ENCODE results near the gene AP5S1. TPM values are rescaled to one million over a fixed set of nuclear protein-coding genes. Genes with fewer than 3 reads are reported as not detected.

Gene AP5S1
- total and polyA plus RNA-seq, 10 of the 15 experiments (the other 5 are each of a cell fraction or from before 2014, with no cell fraction given), result 3.8 to 13.2 (median 7.8) TPM

DNA sequence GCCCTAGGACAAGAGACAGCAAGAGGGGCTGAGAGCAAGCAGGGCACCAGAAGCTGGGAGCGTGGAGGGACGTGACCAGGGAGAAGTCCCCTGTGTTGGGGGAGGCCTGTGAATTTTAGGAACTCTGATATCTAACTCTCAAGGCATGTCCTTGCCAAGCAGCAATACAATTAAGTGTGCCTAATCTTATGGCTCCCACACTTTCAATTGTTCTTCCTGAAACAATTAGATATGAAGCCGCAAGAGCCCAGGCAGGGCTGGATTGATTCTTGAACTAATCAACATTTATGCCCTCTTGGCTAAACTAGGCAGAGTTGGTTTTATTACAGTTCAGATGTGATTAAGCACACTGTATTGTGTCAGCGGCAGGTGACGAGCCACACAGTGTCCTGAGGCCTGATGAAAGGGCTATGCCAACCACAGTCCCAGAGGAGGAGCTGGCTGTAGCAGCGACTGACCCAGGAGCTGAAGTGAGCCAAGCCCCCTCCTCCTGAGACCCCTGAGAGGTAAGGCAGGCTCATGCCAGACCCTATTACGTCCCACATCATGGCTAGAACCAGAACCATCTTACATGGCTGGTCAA lies 22.1 kb downstream of the AP5S1 start:
- Histone ChIP-seq H3K27ac (ENCODE audit: control insufficient read depth, insufficient read depth) (no peak overlapping the region), H3K9me3 (replicated peaks; ENCODE audit: control insufficient read depth, insufficient read depth, low read length) (no peaks in the 10 kb centered on the region), H4K20me1 (ENCODE audit: control insufficient read depth, insufficient read depth) (no peaks in the 10 kb centered on the region), H3K79me2 (ENCODE audit: control insufficient read depth, insufficient read depth, low read length) (peaks cover 14% of the 10 kb centered on the region), H3K4me1 (ENCODE audit: control insufficient read depth, insufficient read depth, low read length) (peaks cover 13% of the 10 kb centered on the region), H3K4me2 (ENCODE audit: control insufficient read depth, insufficient read depth) (no peak overlapping the region), H3K36me3 (ENCODE audit: control insufficient read depth in 2 of 2, insufficient read depth in 2 of 2, low read length in 1 of 2) (no peaks in the 10 kb centered on the region), H3K9ac (ENCODE audit: control insufficient read depth, insufficient read depth, low read length) (no peak overlapping the region), H2AFZ (ENCODE audit: control insufficient read depth, low read depth, low read length) (no peak overlapping the region), H3K27me3 (replicated peaks in 1 of 2; ENCODE audit: control insufficient read depth in 2 of 2, insufficient read depth in 2 of 2, low read length in 1 of 2) (no peaks in the 10 kb centered on the region), H3K4me3 (no peak overlapping the region)
- no TSS peak for BruUV-seq (replicated peaks)
- ATAC-seq (no peak), FAIRE-seq (no peak), DNase-seq (ENCODE audit: low read depth, low spot score) (no peak)
- WGBS (ENCODE audit: insufficient coverage, insufficient replicate concordance, low lambda C conversion rate, missing lambda C conversion rate), result 94% methylated on average over 7 of the region's 7 CpGs
- ChIA-PET POLR2A (interaction anchor here (0.6 to 0.7 kb wide), 2 partner anchors 75 to 245 kb away, joined by 3 to 4 read pairs; partner anchors contain the start of gene ADISSP), SMC1A (ENCODE audit: uncharacterized antibody, unreplicated experiment) (interaction anchor here (0.9 kb wide), 1 partner anchor 42 kb away, joined by 3 read pairs; no protein-coding TSS in a partner anchor), RAD21 (ENCODE audit: unreplicated experiment) (no interaction called here), CTCF (interaction anchor here (1.5 kb wide), 1 partner anchor 12 kb away, joined by 4 read pairs; no protein-coding TSS in a partner anchor)
- TF ChIP-seq POLR2AphosphoS2 (IDR thresholded peaks at IDR 0.05; ENCODE audit: low read depth, low read length), result no peak
- TF ChIP-seq, protein P1, sequence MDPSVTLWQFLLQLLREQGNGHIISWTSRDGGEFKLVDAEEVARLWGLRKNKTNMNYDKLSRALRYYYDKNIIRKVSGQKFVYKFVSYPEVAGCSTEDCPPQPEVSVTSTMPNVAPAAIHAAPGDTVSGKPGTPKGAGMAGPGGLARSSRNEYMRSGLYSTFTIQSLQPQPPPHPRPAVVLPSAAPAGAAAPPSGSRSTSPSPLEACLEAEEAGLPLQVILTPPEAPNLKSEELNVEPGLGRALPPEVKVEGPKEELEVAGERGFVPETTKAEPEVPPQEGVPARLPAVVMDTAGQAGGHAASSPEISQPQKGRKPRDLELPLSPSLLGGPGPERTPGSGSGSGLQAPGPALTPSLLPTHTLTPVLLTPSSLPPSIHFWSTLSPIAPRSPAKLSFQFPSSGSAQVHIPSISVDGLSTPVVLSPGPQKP (IDR thresholded peaks at IDR 0.05; ENCODE audit: low read depth, low read length), result no peak
- TF ChIP-seq CHD2 (IDR thresholded peaks at IDR 0.05; ENCODE audit: borderline replicate concordance, low read depth, low read length), result no peak
- no peak for TF ChIP-seq JUND (IDR thresholded peaks at IDR 0.05; ENCODE audit: low read depth, low read length)
- TF ChIP-seq STAT1 (conservative IDR thresholded peaks at IDR 0.05), result no peak
- in situ Hi-C loops (cut with MboI) (no loop called here), intact Hi-C loops (cut with micrococcal nuclease; ENCODE audit: unreplicated experiment) (no loop called here)

DNA sequence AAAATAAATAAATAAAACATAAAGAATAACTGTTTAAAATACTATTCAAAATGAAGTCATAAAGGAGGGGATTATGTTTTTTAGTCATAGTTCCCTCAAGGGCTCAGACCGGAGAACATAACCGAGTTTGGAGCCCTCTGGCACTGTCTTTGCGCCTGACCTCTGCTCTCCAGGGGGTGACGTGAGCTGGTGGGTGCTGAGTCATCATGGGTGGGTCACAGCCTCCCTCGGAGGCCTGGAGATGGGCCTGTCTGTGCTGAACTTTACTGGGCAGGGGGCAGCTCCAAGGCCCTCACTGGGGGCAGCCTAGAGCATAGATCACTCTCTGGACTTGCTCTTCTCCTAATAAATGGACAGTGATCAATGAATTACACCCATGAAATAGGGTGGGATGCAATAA lies 23.1 kb downstream of the AP5S1 start:
- SMC1A ChIA-PET (ENCODE audit: uncharacterized antibody, unreplicated experiment), result interaction anchor here (0.9 kb wide), 1 partner anchor 43 kb away, joined by 3 read pairs; no protein-coding TSS in a partner anchor
- H3K27me3 ChIP-seq (replicated peaks in 1 of 2; ENCODE audit: control insufficient read depth in 2 of 2, insufficient read depth in 2 of 2, low read length in 1 of 2), result no peaks in the 10 kb centered on the region
- H3K27ac ChIP-seq (ENCODE audit: control insufficient read depth, insufficient read depth), result no peak overlapping the region
- DNase-seq (ENCODE audit: low read depth, low spot score) (no peak), FAIRE-seq (no peak), ATAC-seq (no peak)
- peaks cover 13% of the 10 kb centered on the region for H3K4me1 ChIP-seq (ENCODE audit: control insufficient read depth, insufficient read depth, low read length)
- H3K9me3 ChIP-seq (replicated peaks; ENCODE audit: control insufficient read depth, insufficient read depth, low read length), result no peaks in the 10 kb centered on the region
- H3K79me2 ChIP-seq (ENCODE audit: control insufficient read depth, insufficient read depth, low read length), result peaks cover 21% of the 10 kb centered on the region
- H4K20me1 ChIP-seq (ENCODE audit: control insufficient read depth, insufficient read depth), result no peaks in the 10 kb centered on the region
- WGBS (ENCODE audit: insufficient coverage, insufficient replicate concordance, low lambda C conversion rate, missing lambda C conversion rate), result 45% methylated on average over 5 of the region's 5 CpGs
- no peak overlapping the region for H3K9ac ChIP-seq (ENCODE audit: control insufficient read depth, insufficient read depth, low read length)
- in situ Hi-C loops (cut with MboI) (no loop called here), intact Hi-C loops (cut with micrococcal nuclease; ENCODE audit: unreplicated experiment) (no loop called here)
- H3K4me3 ChIP-seq, result no peak overlapping the region
- H2AFZ ChIP-seq (ENCODE audit: control insufficient read depth, low read depth, low read length), result no peak overlapping the region
- POLR2A ChIA-PET, result no interaction called here
- BruUV-seq (replicated peaks), result no TSS peak
- RAD21 ChIA-PET (ENCODE audit: unreplicated experiment), result no interaction called here
- no peak overlapping the region for H3K4me2 ChIP-seq (ENCODE audit: control insufficient read depth, insufficient read depth)
- no peaks in the 10 kb centered on the region for H3K36me3 ChIP-seq (ENCODE audit: control insufficient read depth in 2 of 2, insufficient read depth in 2 of 2, low read length in 1 of 2)
- CTCF ChIA-PET, result interaction anchor here (0.6 to 1.5 kb wide), 2 partner anchors 11 to 223 kb away, joined by 3 to 4 read pairs; no protein-coding TSS in a partner anchor
- TF ChIP-seq FOXM1 (IDR thresholded peaks at IDR 0.05; ENCODE audit: low read depth, low read length), result no peak
- no peak for TF ChIP-seq JUNB (IDR thresholded peaks at IDR 0.05)
- TF ChIP-seq CBX5 (IDR thresholded peaks at IDR 0.05; ENCODE audit: low read depth), result no peak
- TF ChIP-seq NFIC (IDR thresholded peaks at IDR 0.05; ENCODE audit: low read depth, low read length), result no peak
- TF ChIP-seq SREBF2 (IDR thresholded peaks at IDR 0.05; ENCODE audit: low read length), result no peak
- TF ChIP-seq, protein P2, sequence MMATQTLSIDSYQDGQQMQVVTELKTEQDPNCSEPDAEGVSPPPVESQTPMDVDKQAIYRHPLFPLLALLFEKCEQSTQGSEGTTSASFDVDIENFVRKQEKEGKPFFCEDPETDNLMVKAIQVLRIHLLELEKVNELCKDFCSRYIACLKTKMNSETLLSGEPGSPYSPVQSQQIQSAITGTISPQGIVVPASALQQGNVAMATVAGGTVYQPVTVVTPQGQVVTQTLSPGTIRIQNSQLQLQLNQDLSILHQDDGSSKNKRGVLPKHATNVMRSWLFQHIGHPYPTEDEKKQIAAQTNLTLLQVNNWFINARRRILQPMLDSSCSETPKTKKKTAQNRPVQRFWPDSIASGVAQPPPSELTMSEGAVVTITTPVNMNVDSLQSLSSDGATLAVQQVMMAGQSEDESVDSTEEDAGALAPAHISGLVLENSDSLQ (IDR thresholded peaks at IDR 0.05), result no peak
- TF ChIP-seq IKZF1 (conservative IDR thresholded peaks at IDR 0.05), result no peak
